HG02763 (cell line): Measurements from ENCODE around the gene FAM169A.
"Not testable (repeated sequence)": the region's sequence is repeated elsewhere in the genome, so short reads cannot be mapped to it uniquely, and the experiment has no call there.

ENCODE experiments used
- ATAC-seq: cut with Tn5 transposase; IDR thresholded peaks from one replicate; pipeline ENCODE4 v1.9.1; 2021; ENCODE audit warnings: mild to moderate bottlenecking, moderate library complexity; ENCODE audit not compliant: unreplicated experiment

FAM169A gene

DNA sequence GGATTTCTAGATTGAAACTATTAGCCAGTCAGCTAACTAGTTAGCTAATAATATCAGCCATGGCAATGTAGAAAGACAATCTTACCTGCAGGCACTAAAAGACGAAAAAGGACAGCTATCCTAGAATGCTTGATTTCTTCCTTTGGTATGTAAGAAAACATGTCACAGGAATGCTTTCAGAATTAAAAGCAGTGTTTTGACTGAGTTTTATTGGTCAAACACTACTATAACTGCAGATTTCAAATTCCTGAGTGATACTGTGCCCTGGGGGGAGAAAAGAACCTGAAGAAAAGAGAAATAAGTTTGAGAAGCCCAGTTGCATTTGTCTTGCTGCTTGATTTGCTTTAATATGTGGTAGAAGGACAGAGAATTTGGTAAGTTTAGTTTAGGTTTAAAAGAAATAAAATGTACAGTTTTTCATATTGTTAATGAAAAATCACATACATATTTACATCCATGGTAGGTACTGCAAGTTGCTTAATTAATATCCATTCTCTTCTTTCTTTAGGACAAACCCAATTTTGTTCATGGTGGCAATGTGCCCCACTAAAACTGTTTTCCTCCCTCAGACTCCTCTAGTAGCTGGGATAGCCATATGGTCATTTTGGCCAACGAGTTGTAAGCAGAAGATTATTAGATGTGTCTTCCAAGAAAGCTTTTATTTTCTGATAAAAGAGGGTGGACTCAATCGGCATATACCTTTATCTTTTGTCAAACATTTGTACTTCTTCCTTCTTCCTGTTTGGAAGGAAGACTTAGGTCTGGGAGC, 4.3 kb upstream of the FAM169A start:
- no peak for ATAC-seq

GRCh38 chr5:74869414-74869813, 3.2 kb upstream of the FAM169A start:
- not testable (repeated sequence) for ATAC-seq

- peak; percentile 12 for ATAC-seq
These were observed 492 bp upstream of the FAM169A start for GRCh38 chr5:74866596-74867162.

DNA sequence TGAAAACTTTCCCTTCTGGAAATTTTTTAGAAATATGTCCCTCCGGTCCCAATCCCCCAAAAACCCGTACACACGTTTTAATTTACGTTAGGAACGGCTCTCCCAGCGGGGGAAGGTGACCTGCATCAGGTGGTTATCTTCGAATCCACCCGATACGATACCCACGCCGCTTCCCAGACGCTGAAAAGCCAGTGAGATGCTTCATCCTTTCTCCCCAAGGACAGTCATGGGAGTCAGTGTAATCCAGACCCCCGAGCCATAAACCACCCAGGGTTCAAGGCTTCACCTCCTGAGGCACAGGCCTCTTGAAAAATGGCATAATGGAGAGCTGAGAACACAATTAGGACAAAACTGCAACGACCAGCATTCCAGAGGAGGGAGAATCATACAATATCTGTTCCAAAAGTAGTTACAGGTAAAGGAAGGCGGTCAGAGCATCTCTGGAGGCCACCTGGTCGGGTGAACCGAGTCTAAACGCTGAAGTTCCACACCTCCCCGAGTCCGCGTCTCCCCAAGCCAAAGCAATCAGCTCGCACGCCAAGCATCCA, 857 bp downstream of the FAM169A start:
- ATAC-seq, result peak; percentile 20

DNA sequence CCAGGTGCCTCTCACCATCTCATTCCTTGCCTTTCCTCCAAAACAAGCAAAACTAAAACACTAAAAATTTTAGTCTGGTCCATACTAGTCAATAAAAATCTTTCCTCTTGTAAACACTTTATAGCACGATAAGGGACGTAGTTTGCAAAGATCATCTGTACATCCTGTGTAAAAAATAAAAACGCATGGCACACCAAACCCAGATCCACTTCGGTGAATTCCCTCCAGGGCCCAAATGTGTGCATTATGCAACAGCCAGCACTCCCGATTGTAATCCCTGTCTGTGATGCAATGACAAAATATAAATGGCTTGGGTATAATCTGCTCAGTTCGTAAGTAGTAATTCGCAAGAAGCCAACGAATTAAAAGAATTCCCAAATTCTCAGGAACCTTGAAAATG, 1.4 kb downstream of the FAM169A start:
- ATAC-seq, result no peak

DNA sequence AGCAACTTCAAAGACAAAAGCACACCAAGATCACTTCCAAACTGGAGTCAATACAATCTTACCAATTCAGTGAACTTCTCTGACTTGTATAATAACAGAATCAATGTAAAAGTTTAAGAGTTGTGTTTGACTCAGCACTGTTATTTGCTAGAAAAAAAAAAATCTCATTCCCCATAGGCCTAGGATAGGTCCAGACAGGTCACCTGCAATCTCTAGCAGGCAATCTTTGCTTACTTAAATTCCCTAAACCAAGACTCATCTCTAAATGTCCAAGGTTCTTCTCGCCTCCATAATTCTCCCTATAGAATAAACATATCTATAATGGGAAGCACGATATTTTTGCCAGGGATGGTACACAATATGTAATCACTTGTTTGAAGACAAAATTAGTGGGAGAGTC, 2.5 kb downstream of the FAM169A start:
- ATAC-seq, result no peak

GRCh38 chr5:74862221-74862620, 4.0 kb downstream of the FAM169A start:
- no peak for ATAC-seq

- ATAC-seq, result not testable (repeated sequence)
These were observed 9.2 kb downstream of the FAM169A start for GRCh38 chr5:74856975-74857374.

DNA sequence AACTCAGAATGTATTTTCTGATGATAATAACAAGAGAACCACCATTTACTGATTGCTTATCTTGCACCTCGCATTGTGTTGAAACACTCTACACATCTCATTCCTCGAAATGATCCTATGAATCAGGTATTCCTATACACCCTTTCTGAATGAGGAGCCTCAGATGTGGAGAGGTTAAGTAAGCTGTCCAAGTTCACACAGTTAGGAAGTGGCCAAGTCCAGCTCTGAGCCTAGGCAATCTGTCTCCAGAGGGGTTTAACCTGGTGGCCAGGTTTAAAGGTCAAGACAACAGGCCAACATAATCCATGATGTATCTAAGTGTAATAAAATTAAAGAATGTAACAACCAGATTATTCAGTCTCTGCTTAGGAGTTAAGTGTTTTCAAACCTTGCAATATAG, 12.9 kb downstream of the FAM169A start:
- ATAC-seq, result no peak

DNA sequence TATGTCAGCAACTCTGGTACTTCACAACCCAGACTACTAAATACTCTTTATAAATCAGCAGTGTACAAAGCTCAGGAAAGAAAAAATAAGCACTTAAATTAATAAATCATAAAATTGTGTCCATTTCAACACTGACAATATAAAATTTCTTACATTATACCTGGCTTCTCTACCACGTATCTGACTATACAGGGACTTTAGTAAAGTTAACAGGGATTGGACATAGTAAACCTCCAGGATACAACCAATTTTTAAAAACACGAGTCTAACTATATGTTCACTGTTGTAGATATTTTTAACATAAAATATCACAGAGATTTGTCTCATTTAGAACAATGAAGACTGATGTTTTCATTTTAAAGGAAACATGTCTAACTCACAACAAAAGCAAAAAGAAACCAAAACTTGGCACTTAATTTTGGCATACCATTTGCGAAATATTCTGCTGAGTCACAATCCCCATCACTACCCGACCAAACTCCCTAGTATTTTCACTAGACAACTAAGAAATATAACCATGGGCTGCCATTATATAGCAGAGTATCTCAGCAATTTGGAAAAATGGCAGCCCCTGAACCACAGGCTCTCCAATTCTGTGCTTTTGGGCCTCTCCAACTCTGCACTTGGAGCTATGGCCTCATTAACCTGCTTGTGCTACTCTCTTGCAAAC, 14.4 kb downstream of the FAM169A start:
- ATAC-seq, result no peak

- ATAC-seq, result no peak
These were observed 15.3 kb downstream of the FAM169A start for GRCh38 chr5:74850789-74851425.

DNA sequence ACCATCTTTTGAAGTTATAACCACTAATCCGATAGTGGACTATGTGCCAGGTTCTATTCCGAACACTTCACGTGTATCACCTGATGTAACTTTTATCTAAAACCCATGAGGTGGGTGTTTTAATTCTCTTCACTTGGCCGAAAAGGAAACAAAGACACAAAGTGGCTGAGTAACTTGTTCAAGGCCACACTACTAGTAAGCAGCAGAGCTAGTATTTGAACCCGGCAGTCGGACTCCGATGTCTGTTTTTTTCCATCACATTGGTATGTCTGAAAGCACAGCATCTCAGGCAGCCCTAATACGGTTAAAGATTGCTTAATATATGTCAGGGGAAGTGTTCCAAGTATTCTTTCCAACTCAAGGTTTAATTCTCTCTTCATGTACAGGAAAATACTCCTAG, 16.2 kb downstream of the FAM169A start:
- no peak for ATAC-seq

DNA sequence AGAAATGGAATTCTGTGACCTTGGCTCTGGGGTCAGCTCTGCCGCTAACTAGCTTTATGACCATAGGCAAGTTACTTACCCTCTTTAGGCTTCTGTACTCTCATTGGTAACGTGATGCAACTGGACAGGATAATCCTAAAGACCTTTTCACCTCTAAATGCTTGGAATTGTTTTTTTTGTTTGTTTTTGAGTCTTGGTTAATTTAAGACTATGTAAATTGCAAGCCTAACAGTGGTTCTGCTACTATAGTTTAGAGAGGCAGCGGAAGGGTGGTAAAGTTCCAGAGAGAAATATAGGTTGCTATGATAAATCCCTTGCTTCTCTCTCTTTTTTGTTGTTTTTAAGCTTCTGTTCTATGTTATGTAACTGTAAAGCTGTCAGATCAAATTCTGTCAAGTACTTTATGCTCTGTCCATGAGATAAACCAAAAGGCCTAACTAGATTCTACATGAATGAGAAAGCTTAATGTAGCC, 17.6 kb downstream of the FAM169A start:
- no peak for ATAC-seq

GRCh38 chr5:74839229-74839628, 27.0 kb downstream of the FAM169A start:
- ATAC-seq, result no peak

- no peak for ATAC-seq
These were observed 27.9 kb downstream of the FAM169A start for GRCh38 chr5:74838262-74838661.

DNA sequence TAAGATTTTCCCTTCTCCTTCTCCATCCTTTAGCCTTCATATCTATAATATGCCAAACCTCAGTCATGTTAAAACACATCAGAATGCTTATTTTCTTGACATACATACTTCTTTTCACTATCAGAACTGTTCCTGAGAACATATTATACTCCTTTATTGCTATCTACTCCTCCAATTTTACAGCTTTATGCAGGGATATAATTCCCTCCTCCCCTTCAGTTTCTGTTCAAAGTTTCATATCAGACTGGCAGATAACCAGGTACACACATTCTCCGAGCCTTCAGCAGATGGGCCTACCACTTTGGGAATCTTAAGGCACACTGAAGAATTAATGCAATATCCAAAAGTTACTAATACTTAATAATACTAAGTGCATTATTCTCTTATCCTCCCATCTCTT, 29.1 kb downstream of the FAM169A start:
- ATAC-seq, result no peak

GRCh38 chr5:74833537-74834266, 32.5 kb downstream of the FAM169A start:
- ATAC-seq, result no peak

GRCh38 chr5:74829413-74829812, 36.8 kb downstream of the FAM169A start:
- ATAC-seq, result no peak

- ATAC-seq, result no peak
These were observed 43.9 kb downstream of the FAM169A start for GRCh38 chr5:74822288-74822687.

DNA sequence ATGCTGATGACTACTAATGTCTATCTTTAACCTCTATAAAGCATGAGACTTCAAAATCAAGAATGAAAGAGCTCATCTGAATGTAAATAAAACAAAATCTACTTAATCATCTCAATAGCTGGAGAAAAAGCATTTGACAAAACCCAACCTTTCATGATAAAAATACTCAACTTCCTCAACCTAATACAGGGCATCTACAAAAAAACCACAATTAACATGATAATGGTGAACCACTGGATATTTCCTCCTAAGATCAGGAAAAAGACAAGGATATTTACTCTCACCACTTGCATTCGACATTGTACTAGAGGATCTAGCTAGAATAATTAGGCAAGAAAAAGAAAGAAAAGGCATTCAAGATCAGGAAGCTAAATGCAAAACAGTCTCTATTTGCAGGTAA, 49.3 kb downstream of the FAM169A start:
- ATAC-seq, result no peak

GRCh38 chr5:74810915-74811314, 55.3 kb downstream of the FAM169A start:
- no peak for ATAC-seq
